H1 (cell line): Measurements from ENCODE around the gene NINJ2. TPM values are rescaled to one million over a fixed set of nuclear protein-coding genes. Genes with fewer than 3 reads are reported as not detected.
A peak's percentile ranks its signal among the peaks of the same experiment; 100 is the strongest.

ENCODE experiments used
- BCL11A ChIP-seq, 2 experiments: IDR thresholded peaks; one replicate each; pipeline ENCODE4 v1.6.1; 2011; ENCODE audit warnings: low read depth in 2 of 2, low read length in 2 of 2, mild to moderate bottlenecking in 2 of 2
- BRCA1 ChIP-seq: IDR thresholded peaks from 2 replicates; pipeline ENCODE4 v1.6.1; 2012; ENCODE audit warnings: low read depth, low read length, improper control_type of control experiment
- CHD2 ChIP-seq: IDR thresholded peaks from 2 replicates; pipeline ENCODE4 v1.6.1; 2012; ENCODE audit warnings: low read length, improper control_type of control experiment
- CTCF ChIP-seq, 3 experiments: IDR thresholded peaks; 1 replicate in 2 of 3; 2 replicates in 1 of 3; pipeline versions ENCODE4 v1.5.1 to v1.6.1; 2011; ENCODE audit warnings: low read length in 3 of 3, mild to moderate bottlenecking in 3 of 3, inconsistent platforms in 2 of 3, low read depth in 1 of 3, moderate library complexity in 1 of 3; ENCODE audit not compliant: insufficient read depth in 1 of 3; ENCODE audit errors: control extremely low read depth in 1 of 3
- GABPA ChIP-seq: IDR thresholded peaks from 2 replicates; pipeline ENCODE4 v1.6.1; 2011; ENCODE audit warnings: mild to moderate bottlenecking, low read length, moderate library complexity, borderline replicate concordance; ENCODE audit not compliant: insufficient read depth
- HDAC6 ChIP-seq: IDR thresholded peaks from one replicate; pipeline ENCODE4 v1.7.1; 2012; ENCODE audit warnings: low read depth, mild to moderate bottlenecking, inconsistent platforms, low read length, moderate library complexity
- JUND ChIP-seq: IDR thresholded peaks from 2 replicates; pipeline ENCODE4 v1.6.1; 2011; ENCODE audit warnings: mild to moderate bottlenecking, improper control_type of control experiment, low read length
- MAFK ChIP-seq: IDR thresholded peaks from 2 replicates; pipeline ENCODE4 v1.6.1; 2012; ENCODE audit warnings: low read depth, mild to moderate bottlenecking, improper control_type of control experiment, low read length
- MAX ChIP-seq: IDR thresholded peaks from 2 replicates; pipeline ENCODE4 v1.6.1; 2012; ENCODE audit warnings: inconsistent platforms
- PHF8 ChIP-seq: fragments of 200-600 bp; sonication (generic); conservative IDR thresholded peaks from 2 replicates; pipeline ENCODE4 v1.7.1; 2012; ENCODE audit warnings: low read depth, mild to moderate bottlenecking, inconsistent platforms, low read length, moderate library complexity
- POLR2A ChIP-seq, 2 experiments: IDR thresholded peaks; 1 replicate in 1 of 2; 2 replicates in 1 of 2; pipeline ENCODE4 v1.6.1; 2011; ENCODE audit warnings: low read depth in 2 of 2, low read length in 2 of 2, mild to moderate bottlenecking in 2 of 2; ENCODE audit errors: control extremely low read depth in 1 of 2
- RBBP5 ChIP-seq: IDR thresholded peaks from 2 replicates; pipeline ENCODE4 v1.7.1; 2012; ENCODE audit warnings: low read depth, mild to moderate bottlenecking, inconsistent platforms, low read length, moderate library complexity, borderline replicate concordance
- SAP30 ChIP-seq: fragments of 300-600 bp; sonication (generic); IDR thresholded peaks from 2 replicates; pipeline ENCODE4 v1.7.1; 2012; ENCODE audit warnings: low read length, moderate library complexity, mild to moderate bottlenecking, inconsistent platforms; ENCODE audit not compliant: insufficient read depth, insufficient replicate concordance
- SIN3A ChIP-seq, 2 experiments: IDR thresholded peaks in 1 of 2; conservative IDR thresholded peaks in 1 of 2; 2 replicates each; pipeline ENCODE4 v1.6.1; 2011 to 2012; ENCODE audit warnings: low read length in 2 of 2, improper control_type of control experiment in 1 of 2, low read depth in 1 of 2, mild to moderate bottlenecking in 1 of 2
- SP1 ChIP-seq: IDR thresholded peaks from 2 replicates; pipeline ENCODE4 v1.6.1; 2011; ENCODE audit warnings: low read depth, low read length
- SP2 ChIP-seq: IDR thresholded peaks from 2 replicates; pipeline ENCODE4 v1.6.1; 2012; ENCODE audit warnings: mild to moderate bottlenecking, low read length, inconsistent platforms
- TBP ChIP-seq: IDR thresholded peaks from 2 replicates; pipeline ENCODE4 v1.6.1; 2011; ENCODE audit warnings: low read depth, low read length, improper control_type of control experiment
- ZNF274 ChIP-seq: IDR thresholded peaks from 2 replicates; pipeline ENCODE4 v1.7.0; 2012; ENCODE audit warnings: low read length, borderline replicate concordance; ENCODE audit errors: extremely low read depth
- polyA plus RNA-seq, 7 experiments: library from polyadenylated mRNA; depleted of rRNA in 3 of 7; stranded (reverse) in 5 of 7; unstranded in 2 of 7; fragments of >200 nt in 5 of 7; fragments of 200-250 nt in 2 of 7; gene quantifications; 1 replicate in 5 of 7; 2 replicates in 1 of 7; 4 replicates in 1 of 7; pipeline versions ENCODE4 v1.2.1 to v1.2.3, GENCODE V29; 2011 to 2013; ENCODE audit warnings: missing spikeins in 2 of 7, mixed read lengths in 2 of 7
- total RNA-seq: library from RNA; stranded (reverse); fragmentation: NEBNext Ultra II Directional; extraction: Animal tissue kit (Norgen Biotek cat#: 25700); gene quantifications from 2 replicates; pipeline ENCODE4 v1.2.1, GENCODE V29; 2021
- TF ChIP-seq, protein P1 (sequence below): IDR thresholded peaks from 2 replicates; pipeline ENCODE4 v1.6.1; 2011; ENCODE audit warnings: low read depth, mild to moderate bottlenecking, low read length; ENCODE audit not compliant: insufficient read depth
- TF ChIP-seq, protein P2 (sequence below): IDR thresholded peaks from 2 replicates; pipeline ENCODE4 v1.6.1; 2012; ENCODE audit warnings: inconsistent platforms

Gene NINJ2
- total and polyA plus RNA-seq, 2 of the 8 experiments (the other 6 are each of a cell fraction or from before 2014, with no cell fraction given), result 1.4 TPM; not detected in 1

GRCh38 chr12:642633-643474 lies 20.4 kb downstream of the NINJ2 start (continued):
- no peak for TF ChIP-seq ZNF274
- no peak for TF ChIP-seq BCL11A (IDR thresholded peaks at IDR 0.05; ENCODE audit: low read depth in 2 of 2, low read length in 2 of 2)
- no peak for TF ChIP-seq SAP30
- peak; percentile 51 to 71 for TF ChIP-seq POLR2A (IDR thresholded peaks at IDR 0.05; ENCODE audit: control extremely low read depth in 1 of 2, low read depth in 2 of 2, low read length in 2 of 2)
- TF ChIP-seq SP1, result no peak
- TF ChIP-seq RBBP5, result peak; percentile 36; the same call in 1 of the 2 replicates
- peak; percentile 38 to 72 (median 49) for TF ChIP-seq CTCF (IDR thresholded peaks at IDR 0.05; ENCODE audit: control extremely low read depth in 1 of 3, insufficient read depth in 1 of 3, low read depth in 1 of 3, low read length in 3 of 3)
- TF ChIP-seq SIN3A (conservative IDR thresholded peaks at IDR 0.05 in 1 of 2, IDR thresholded peaks at IDR 0.05 in 1 of 2; ENCODE audit: low read depth in 1 of 2, low read length in 2 of 2), result no peak
- no peak for TF ChIP-seq JUND
- no peak for TF ChIP-seq CHD2
- no peak for TF ChIP-seq TBP
- TF ChIP-seq, protein P1, sequence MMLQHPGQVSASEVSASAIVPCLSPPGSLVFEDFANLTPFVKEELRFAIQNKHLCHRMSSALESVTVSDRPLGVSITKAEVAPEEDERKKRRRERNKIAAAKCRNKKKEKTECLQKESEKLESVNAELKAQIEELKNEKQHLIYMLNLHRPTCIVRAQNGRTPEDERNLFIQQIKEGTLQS, result peak; percentile 10; the same call in 1 of the 2 replicates
- no peak for TF ChIP-seq BRCA1
- TF ChIP-seq GABPA, result no peak
- TF ChIP-seq, protein P2, sequence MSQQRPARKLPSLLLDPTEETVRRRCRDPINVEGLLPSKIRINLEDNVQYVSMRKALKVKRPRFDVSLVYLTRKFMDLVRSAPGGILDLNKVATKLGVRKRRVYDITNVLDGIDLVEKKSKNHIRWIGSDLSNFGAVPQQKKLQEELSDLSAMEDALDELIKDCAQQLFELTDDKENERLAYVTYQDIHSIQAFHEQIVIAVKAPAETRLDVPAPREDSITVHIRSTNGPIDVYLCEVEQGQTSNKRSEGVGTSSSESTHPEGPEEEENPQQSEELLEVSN, result peak; percentile 43
- peak; percentile 37 for TF ChIP-seq PHF8
- TF ChIP-seq HDAC6, result no peak
- no peak for TF ChIP-seq MAFK
- TF ChIP-seq MAX, result peak; percentile 77
- TF ChIP-seq SP2, result no peak
